Measurements from ENCODE around the gene TSPAN11.

Gene TSPAN11

DNA sequence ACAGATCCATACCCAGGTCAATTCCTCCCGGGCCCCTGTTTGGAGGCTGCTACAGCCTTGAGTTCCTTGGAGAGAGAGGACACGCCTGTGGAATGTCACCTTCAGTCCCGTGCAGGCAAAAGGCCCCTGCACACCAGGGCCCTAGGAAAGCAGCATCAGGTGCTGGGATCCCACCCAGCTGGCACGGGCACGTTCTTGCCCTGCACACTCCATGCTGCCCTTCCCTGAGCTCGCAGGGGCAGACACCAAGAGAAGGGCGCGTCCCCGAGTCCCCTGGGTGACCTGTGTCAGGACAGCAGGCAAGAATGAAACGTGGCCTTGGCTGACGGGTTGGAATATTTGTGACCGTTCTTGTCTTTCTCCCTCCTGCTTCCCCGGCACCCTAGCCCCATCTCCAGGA lies 67.7 kb downstream of the TSPAN11 start:
- Histone ChIP-seq H3K27me3 (ENCODE audit: low read length) (no peaks in the 10 kb centered on the region), H3K36me3 (ENCODE audit: low read length) (no peaks in the 10 kb centered on the region), H3K27ac (ENCODE audit: low read depth, low read length) (no peak overlapping the region), H3K4me3 (ENCODE audit: insufficient read depth, low read length, poor library complexity, severe bottlenecking) (no peak overlapping the region), H3K9me3 (ENCODE audit: insufficient read depth, low read length) (no peaks in the 10 kb centered on the region), H3K79me2 (ENCODE audit: insufficient read depth, low read length) (no peaks in the 10 kb centered on the region), H2AFZ (ENCODE audit: low read depth, low read length, severe bottlenecking) (no peak overlapping the region), H3K9ac (ENCODE audit: low read length) (no peak overlapping the region), H4K20me1 (ENCODE audit: low read depth, low read length) (no peaks in the 10 kb centered on the region), H3K9me2 (replicated peaks; ENCODE audit: insufficient read depth, low read length) (no peaks in the 10 kb centered on the region), H3F3A (ENCODE audit: insufficient read depth) (no peaks in the 10 kb centered on the region), H3K4me2 (ENCODE audit: low read depth, low read length, poor library complexity, severe bottlenecking) (no peak overlapping the region)
- TF ChIP-seq EZH2phosphoT487 (conservative IDR thresholded peaks at IDR 0.05; ENCODE audit: low read length) = no peak
- TF ChIP-seq, protein P1, sequence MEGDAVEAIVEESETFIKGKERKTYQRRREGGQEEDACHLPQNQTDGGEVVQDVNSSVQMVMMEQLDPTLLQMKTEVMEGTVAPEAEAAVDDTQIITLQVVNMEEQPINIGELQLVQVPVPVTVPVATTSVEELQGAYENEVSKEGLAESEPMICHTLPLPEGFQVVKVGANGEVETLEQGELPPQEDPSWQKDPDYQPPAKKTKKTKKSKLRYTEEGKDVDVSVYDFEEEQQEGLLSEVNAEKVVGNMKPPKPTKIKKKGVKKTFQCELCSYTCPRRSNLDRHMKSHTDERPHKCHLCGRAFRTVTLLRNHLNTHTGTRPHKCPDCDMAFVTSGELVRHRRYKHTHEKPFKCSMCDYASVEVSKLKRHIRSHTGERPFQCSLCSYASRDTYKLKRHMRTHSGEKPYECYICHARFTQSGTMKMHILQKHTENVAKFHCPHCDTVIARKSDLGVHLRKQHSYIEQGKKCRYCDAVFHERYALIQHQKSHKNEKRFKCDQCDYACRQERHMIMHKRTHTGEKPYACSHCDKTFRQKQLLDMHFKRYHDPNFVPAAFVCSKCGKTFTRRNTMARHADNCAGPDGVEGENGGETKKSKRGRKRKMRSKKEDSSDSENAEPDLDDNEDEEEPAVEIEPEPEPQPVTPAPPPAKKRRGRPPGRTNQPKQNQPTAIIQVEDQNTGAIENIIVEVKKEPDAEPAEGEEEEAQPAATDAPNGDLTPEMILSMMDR (IDR thresholded peaks at IDR 0.05; ENCODE audit: insufficient read depth, low read length, poor library complexity, severe bottlenecking) = no peak

DNA sequence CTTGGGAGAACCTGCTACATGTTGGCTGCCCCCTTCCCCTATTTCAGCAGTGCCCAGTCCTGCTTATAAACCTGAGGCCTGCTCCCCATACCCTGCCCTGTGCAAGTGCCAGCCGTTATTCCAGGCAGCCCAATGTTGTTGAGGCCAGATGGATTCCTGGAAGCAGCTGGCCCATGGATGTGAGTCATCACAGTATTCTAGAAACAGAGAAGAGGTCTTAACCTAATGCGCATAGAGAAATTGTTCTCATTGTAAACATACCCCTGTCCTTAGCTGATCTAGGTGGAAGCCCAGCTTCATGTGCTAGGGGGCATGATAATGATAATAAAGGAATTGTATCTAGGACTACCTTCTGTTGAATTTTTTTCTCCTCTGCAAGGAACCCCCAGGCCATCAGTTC lies 69.7 kb downstream of the TSPAN11 start:
- no peak overlapping the region for H2AFZ ChIP-seq (ENCODE audit: low read depth, low read length, severe bottlenecking)
- H4K20me1 ChIP-seq (ENCODE audit: low read depth, low read length) = no peaks in the 10 kb centered on the region
- H3K4me2 ChIP-seq (ENCODE audit: low read depth, low read length, poor library complexity, severe bottlenecking) = no peak overlapping the region
- no peak overlapping the region for H3K27ac ChIP-seq (ENCODE audit: low read depth, low read length)
- no peaks in the 10 kb centered on the region for H3K36me3 ChIP-seq (ENCODE audit: low read length)
- no peaks in the 10 kb centered on the region for H3K79me2 ChIP-seq (ENCODE audit: insufficient read depth, low read length)
- TF ChIP-seq EZH2phosphoT487 (conservative IDR thresholded peaks at IDR 0.05; ENCODE audit: low read length) = no peak
- TF ChIP-seq, protein P1 (IDR thresholded peaks at IDR 0.05; ENCODE audit: insufficient read depth, low read length, poor library complexity, severe bottlenecking) = no peak
- no peaks in the 10 kb centered on the region for H3F3A ChIP-seq (ENCODE audit: insufficient read depth)
- no peak overlapping the region for H3K4me3 ChIP-seq (ENCODE audit: insufficient read depth, low read length, poor library complexity, severe bottlenecking)
- no peaks in the 10 kb centered on the region for H3K9me2 ChIP-seq (replicated peaks; ENCODE audit: insufficient read depth, low read length)
- no peak overlapping the region for H3K9ac ChIP-seq (ENCODE audit: low read length)
- no peaks in the 10 kb centered on the region for H3K27me3 ChIP-seq (ENCODE audit: low read length)
- no peaks in the 10 kb centered on the region for H3K9me3 ChIP-seq (ENCODE audit: insufficient read depth, low read length)

DNA sequence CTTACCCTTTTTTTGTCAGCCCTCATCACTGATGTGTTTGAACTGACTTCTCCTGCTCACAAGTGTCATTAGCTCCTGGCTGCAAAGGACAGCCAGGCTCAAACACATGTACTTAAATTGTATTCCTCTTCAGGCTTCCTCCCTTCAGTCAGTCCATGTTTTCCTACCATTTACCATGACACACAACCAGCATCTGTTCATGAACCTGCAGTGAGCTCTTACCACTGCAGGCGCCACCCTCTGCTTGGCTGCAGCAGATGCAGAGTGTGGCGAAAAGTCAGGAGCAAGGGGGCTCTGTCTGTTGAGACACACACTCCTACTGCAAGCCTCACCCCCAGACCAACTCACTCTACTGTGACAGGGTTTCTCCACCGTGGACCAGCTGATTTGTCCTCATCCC lies 70.2 kb downstream of the TSPAN11 start:
- no peaks in the 10 kb centered on the region for H3K27me3 ChIP-seq (ENCODE audit: low read length)
- H3K27ac ChIP-seq (ENCODE audit: low read depth, low read length) = no peak overlapping the region
- H4K20me1 ChIP-seq (ENCODE audit: low read depth, low read length) = no peaks in the 10 kb centered on the region
- no peaks in the 10 kb centered on the region for H3F3A ChIP-seq (ENCODE audit: insufficient read depth)
- H3K4me2 ChIP-seq (ENCODE audit: low read depth, low read length, poor library complexity, severe bottlenecking) = no peak overlapping the region
- no peaks in the 10 kb centered on the region for H3K9me2 ChIP-seq (replicated peaks; ENCODE audit: insufficient read depth, low read length)
- TF ChIP-seq, protein P1 (IDR thresholded peaks at IDR 0.05; ENCODE audit: insufficient read depth, low read length, poor library complexity, severe bottlenecking) = no peak
- no peak for TF ChIP-seq EZH2phosphoT487 (conservative IDR thresholded peaks at IDR 0.05; ENCODE audit: low read length)
- no peak overlapping the region for H3K4me3 ChIP-seq (ENCODE audit: insufficient read depth, low read length, poor library complexity, severe bottlenecking)
- no peaks in the 10 kb centered on the region for H3K79me2 ChIP-seq (ENCODE audit: insufficient read depth, low read length)
- H2AFZ ChIP-seq (ENCODE audit: low read depth, low read length, severe bottlenecking) = no peak overlapping the region
- no peaks in the 10 kb centered on the region for H3K36me3 ChIP-seq (ENCODE audit: low read length)
- no peak overlapping the region for H3K9ac ChIP-seq (ENCODE audit: low read length)
- H3K9me3 ChIP-seq (ENCODE audit: insufficient read depth, low read length) = no peaks in the 10 kb centered on the region

All from SU-DHL-6 (cell line).